SK-N-SH (cell line): ENCODE data around the gene RPL19. TPM values are rescaled to one million over a fixed set of nuclear protein-coding genes. Genes with fewer than 3 reads are reported as not detected.

Source experiments
- CTCF ChIA-PET: fragments of 300-600, 350-600 bp; formaldehyde crosslinking; extraction: SDS; loops from one replicate; lab custom pipeline; 2021; lab: Yijun Ruan, JAX
- POLR2A ChIA-PET: fragments of 350-600 bp; sonication (Branson Sonifier 250); formaldehyde crosslinking; extraction: SDS; loops from one replicate; lab custom pipeline; 2020; ENCODE audit warnings: antibody characterized with exemption, inconsistent platforms; lab: Yijun Ruan, JAX
- DNase-seq: peaks from one replicate; pipeline ENCODE4 v3.0.0; 2012
- H2AFZ ChIP-seq: fragments of 200-600 bp; sonication (generic); 2 replicates; pipeline ENCODE4 v1.8.1; 2016; ENCODE audit warnings: antibody characterized with exemption, mild to moderate bottlenecking, low read depth
- H3F3A ChIP-seq: fragments of 200-600 bp; sonication (generic); replicated peaks from 2 replicates; pipeline ENCODE3; 2016; ENCODE audit warnings: antibody characterized with exemption, mild to moderate bottlenecking; ENCODE audit not compliant: insufficient read depth
- H3K27ac ChIP-seq, 2 experiments: fragments of 200-500 bp in 1 of 2; fragments of 200-600 bp in 1 of 2; sonication (Bioruptor generic) in 1 of 2; sonication (generic), shearing (Covaris generic) in 1 of 2; 2 replicates each; pipeline versions ENCODE4 v1.5.1 to v1.6.1; 2014 to 2016; ENCODE audit warnings: low read depth in 2 of 2, inconsistent platforms in 1 of 2, low read length in 1 of 2, mild to moderate bottlenecking in 1 of 2, mixed read lengths in 1 of 2
- H3K27me3 ChIP-seq: fragments of 200-600 bp; sonication (generic), shearing (Covaris generic); 2 replicates; pipeline ENCODE4 v1.6.1; 2016; ENCODE audit warnings: mixed run types; ENCODE audit not compliant: insufficient read depth
- H3K36me3 ChIP-seq, 2 experiments: fragments of 200-500 bp in 1 of 2; fragments of 200-600 bp in 1 of 2; sonication (Bioruptor generic) in 1 of 2; sonication (generic) in 1 of 2; replicated peaks in 1 of 2; 2 replicates each; pipeline versions ENCODE3 to v1.5.1; 2014 to 2016; ENCODE audit warnings: low read length in 1 of 2, mild to moderate bottlenecking in 1 of 2; ENCODE audit not compliant: insufficient read depth in 2 of 2, control insufficient read depth in 1 of 2
- H3K4me1 ChIP-seq, 2 experiments: fragments of 200-500 bp in 1 of 2; fragments of 200-600 bp in 1 of 2; sonication (Bioruptor generic) in 1 of 2; sonication (generic), shearing (Covaris generic) in 1 of 2; 2 replicates each; pipeline versions ENCODE4 v1.5.1 to v1.6.1; 2014 to 2016; ENCODE audit warnings: low read depth in 1 of 2, low read length in 1 of 2, mixed run types in 1 of 2; ENCODE audit not compliant: insufficient read depth in 2 of 2, control insufficient read depth in 1 of 2
- H3K4me2 ChIP-seq: fragments of 200-600 bp; sonication (generic), shearing (Covaris generic); 2 replicates; pipeline ENCODE4 v1.6.1; 2017; ENCODE audit warnings: mixed run types
- H3K4me3 ChIP-seq, 2 experiments: fragments of 200-500 bp in 1 of 2; fragments of 200-600 bp in 1 of 2; sonication (Bioruptor generic) in 1 of 2; sonication (generic), shearing (Covaris generic) in 1 of 2; 2 replicates each; pipeline versions ENCODE4 v1.5.1 to v1.8.1; 2014 to 2016; ENCODE audit warnings: low read depth in 2 of 2, inconsistent platforms in 1 of 2, low read length in 1 of 2, mild to moderate bottlenecking in 1 of 2, mixed read lengths in 1 of 2, moderate library complexity in 1 of 2
- H3K79me2 ChIP-seq: fragments of 200-600 bp; sonication (generic); 2 replicates; pipeline ENCODE4 v1.8.1; 2017; ENCODE audit warnings: mild to moderate bottlenecking; ENCODE audit not compliant: insufficient read depth
- H3K9ac ChIP-seq: fragments of 200-600 bp; sonication (generic); 2 replicates; pipeline ENCODE4 v1.6.1; 2017; ENCODE audit warnings: mixed run types
- H3K9me2 ChIP-seq: fragments of 200-600 bp; sonication (generic); 2 replicates; pipeline ENCODE4 v1.6.1; 2017; ENCODE audit warnings: mixed run types
- H3K9me3 ChIP-seq: fragments of 200-600 bp; sonication (generic); 2 replicates; pipeline ENCODE4 v1.6.1; 2017; ENCODE audit warnings: mixed run types, mild to moderate bottlenecking, moderate library complexity
- H4K20me1 ChIP-seq: fragments of 200-600 bp; sonication (generic); 2 replicates; pipeline ENCODE4 v1.6.1; 2017; ENCODE audit warnings: mild to moderate bottlenecking, mixed run types; ENCODE audit not compliant: insufficient read depth
- CHD2 ChIP-seq: fragments of 150-350 bp; IDR thresholded peaks from 2 replicates; pipeline ENCODE4 v1.6.1; 2018; ENCODE audit warnings: low read length; ENCODE audit not compliant: partially characterized antibody
- ELF1 ChIP-seq: IDR thresholded peaks from 2 replicates; pipeline ENCODE4 v1.4.0; 2012
- FOSL2 ChIP-seq: IDR thresholded peaks from 2 replicates; pipeline ENCODE4 v1.4.0; 2012; ENCODE audit warnings: low read depth, mild to moderate bottlenecking, moderate library complexity, borderline replicate concordance
- FOXJ3 ChIP-seq: sonication (generic); formaldehyde crosslinking; IDR thresholded peaks from 2 replicates; pipeline ENCODE4 v1.5.1; 2020; ENCODE audit warnings: mild to moderate bottlenecking, missing genetic modification reagents
- GABPA ChIP-seq: IDR thresholded peaks from 2 replicates; pipeline ENCODE4 v1.4.0; 2012; ENCODE audit warnings: low read depth, mild to moderate bottlenecking
- MAX ChIP-seq: IDR thresholded peaks from 2 replicates; pipeline ENCODE4 v1.4.0; 2012; ENCODE audit warnings: low read depth
- MEF2A ChIP-seq: IDR thresholded peaks from 2 replicates; pipeline ENCODE4 v1.4.0; 2012; ENCODE audit warnings: low read depth, borderline replicate concordance
- NFIC ChIP-seq: IDR thresholded peaks from 2 replicates; pipeline ENCODE4 v1.4.0; 2012; ENCODE audit warnings: borderline replicate concordance
- PBX3 ChIP-seq: IDR thresholded peaks from 2 replicates; pipeline ENCODE4; 2012
- RAD21 ChIP-seq: IDR thresholded peaks from 2 replicates; pipeline ENCODE4 v1.6.1; 2012; ENCODE audit warnings: mild to moderate bottlenecking, low read length
- RCOR1 ChIP-seq: fragments of 150-350 bp; IDR thresholded peaks from 2 replicates; pipeline ENCODE4 v1.6.1; 2017; ENCODE audit warnings: antibody characterized with exemption, low read length
- RFX5 ChIP-seq: IDR thresholded peaks from 2 replicates; pipeline ENCODE4 v1.6.1; 2012; ENCODE audit warnings: mild to moderate bottlenecking, improper control_type of control experiment, low read length
- SIN3A ChIP-seq: IDR thresholded peaks from 2 replicates; pipeline ENCODE4 v1.6.1; 2012; ENCODE audit warnings: low read depth, mild to moderate bottlenecking, low read length, moderate library complexity, borderline replicate concordance
- SMC3 ChIP-seq: IDR thresholded peaks from 2 replicates; pipeline ENCODE4 v1.6.1; 2012; ENCODE audit warnings: low read depth, low read length, improper control_type of control experiment
- TAF1 ChIP-seq: IDR thresholded peaks from 2 replicates; pipeline ENCODE4 v1.6.1; 2012; ENCODE audit warnings: low read depth, mild to moderate bottlenecking, low read length, moderate library complexity, borderline replicate concordance
- USF1 ChIP-seq: IDR thresholded peaks from 2 replicates; pipeline ENCODE4 v1.4.0; 2012; ENCODE audit warnings: low read depth, borderline replicate concordance
- USF2 ChIP-seq: fragments of 150-350 bp; IDR thresholded peaks from 2 replicates; pipeline ENCODE4 v1.6.1; 2017; ENCODE audit warnings: antibody characterized with exemption, low read length, low read depth, borderline replicate concordance
- WGBS: methylation state at CpG from one replicate; pipeline ENCODE4 v1.1.6; 2017; ENCODE audit warnings: low lambda C conversion rate; 5-methylcytosine and 5-hydroxymethylcytosine counted together
- polyA plus RNA-seq, 3 experiments: library from polyadenylated mRNA; depleted of rRNA; stranded (reverse); fragments of >200 nt; gene quantifications; 2 replicates each; pipeline ENCODE4 v1.2.3, GENCODE V29; 2012

The RPL19 gene
- polyA plus RNA-seq, 1 of the 3 experiments (the other 2 are of a cell fraction), result 3,473 TPM

GRCh38 chr17:39170558-39170957 is 29.5 kb upstream of the RPL19 start:
- Histone ChIP-seq H3K4me1 (no peaks in the 10 kb centered on the region; a peak in 1 of 4 replicates), H3F3A (no peaks in the 10 kb centered on the region), H2AFZ (no peak overlapping the region), H3K9me3 (no peaks in the 10 kb centered on the region), H3K79me2 (no peaks in the 10 kb centered on the region), H3K36me3 (peaks cover 0 to 4% of the 10 kb centered on the region in 2 experiments), H3K4me3 (no peak overlapping the region), H3K27ac (no peak overlapping the region), H3K9me2 (no peaks in the 10 kb centered on the region), H3K4me2 (no peak overlapping the region), H4K20me1 (no peaks in the 10 kb centered on the region), H3K27me3 (no peaks in the 10 kb centered on the region), H3K9ac (no peak overlapping the region)
- 71% methylated on average over 6 of the region's 6 CpGs for WGBS
- TF ChIP-seq PBX3, result no peak
- no peak for TF ChIP-seq SIN3A
- no peak for TF ChIP-seq FOXJ3 (CRISPR knock-in tag)
- no peak for TF ChIP-seq RAD21
- POLR2A ChIA-PET, result interaction anchor here (0.7 kb wide), 1 partner anchor 12 kb away, joined by 3 read pairs; no protein-coding TSS in a partner anchor
- CTCF ChIA-PET, result interaction anchor here (1.5 to 7.6 kb wide), 3 partner anchors 18 to 186 kb away, joined by 3 to 96 read pairs (median 78); partner anchors contain the start of genes CACNB1 and RPL19
- no peak for DNase-seq

GRCh38 chr17:39171933-39172332 is 28.1 kb upstream of the RPL19 start:
- TF ChIP-seq USF2 (no peak), MAX (no peak), RFX5 (no peak), RCOR1 (no peak), CHD2 (no peak), SIN3A (no peak), TAF1 (no peak), SMC3 (no peak), GABPA (no peak), FOSL2 (no peak), ELF1 (no peak), FOXJ3 (CRISPR knock-in tag) (no peak), MEF2A (no peak), USF1 (no peak), NFIC (no peak), RAD21 (no peak)
- no peaks in the 10 kb centered on the region for H3K9me3 ChIP-seq
- ChIA-PET CTCF (interaction anchor here (1.1 to 7.6 kb wide), 3 partner anchors 20 to 188 kb away, joined by 5 to 96 read pairs (median 78); partner anchors contain the start of genes CACNB1, PLXDC1 and RPL19), POLR2A (no interaction called here)
- no peaks in the 10 kb centered on the region for H3K27me3 ChIP-seq
- WGBS, result 90% methylated on average over 5 of the region's 5 CpGs
- no peaks in the 10 kb centered on the region for H3F3A ChIP-seq
- H3K36me3 ChIP-seq, result peaks cover 4 to 12% of the 10 kb centered on the region in 2 experiments
- H3K9ac ChIP-seq, result no peak overlapping the region
- no peak overlapping the region for H3K4me2 ChIP-seq
- no peak overlapping the region for H3K27ac ChIP-seq
- DNase-seq, result no peak
- no peak overlapping the region for H3K4me3 ChIP-seq
- H2AFZ ChIP-seq, result no peak overlapping the region
- no peaks in the 10 kb centered on the region for H3K79me2 ChIP-seq
- H4K20me1 ChIP-seq, result no peaks in the 10 kb centered on the region
- no peaks in the 10 kb centered on the region; a peak in 1 of 4 replicates for H3K4me1 ChIP-seq
- H3K9me2 ChIP-seq, result no peaks in the 10 kb centered on the region
